Adipocyte (in vitro differentiated cells): ENCODE data around the gene APBA1.

ENCODE experiments used
- DNase-seq: peaks from one replicate; pipeline ENCODE4 v3.0.0-alpha.2; 2015; ENCODE audit warnings: low read depth
- H3K27me3 ChIP-seq: replicated peaks from 2 replicates; pipeline ENCODE4 v1.7.0; 2013; ENCODE audit warnings: mild to moderate bottlenecking, low read length, moderate library complexity; ENCODE audit not compliant: control insufficient read depth, insufficient read depth
- H3K36me3 ChIP-seq: 2 replicates; pipeline ENCODE4 v1.7.0; 2013; ENCODE audit warnings: low read length, mild to moderate bottlenecking, moderate library complexity; ENCODE audit not compliant: control insufficient read depth, insufficient read depth, severe bottlenecking
- H3K4me1 ChIP-seq: 2 replicates; pipeline ENCODE4 v1.7.0; 2013; ENCODE audit warnings: mild to moderate bottlenecking, low read length, moderate library complexity; ENCODE audit not compliant: control insufficient read depth, insufficient read depth
- H3K4me3 ChIP-seq: 2 replicates; pipeline ENCODE4 v1.7.0; 2013; ENCODE audit warnings: mild to moderate bottlenecking, low read length, moderate library complexity
- H3K9ac ChIP-seq: 2 replicates; pipeline ENCODE4 v1.7.0; 2013; ENCODE audit warnings: mild to moderate bottlenecking, low read length, moderate library complexity
- H3K9me3 ChIP-seq: 2 replicates; pipeline ENCODE4 v1.7.0; 2013; ENCODE audit warnings: mild to moderate bottlenecking, low read length, moderate library complexity; ENCODE audit not compliant: control insufficient read depth

Gene APBA1

GRCh38 chr9:69549310-69550202, 122.6 kb downstream of the APBA1 start:
- Histone ChIP-seq H3K36me3 (no peaks in the 10 kb centered on the region), H3K27me3 (no peaks in the 10 kb centered on the region), H3K9ac (no peak overlapping the region), H3K4me3 (peak overlapping the region; percentile 29), H3K4me1 (peaks cover 9% of the 10 kb centered on the region), H3K9me3 (no peaks in the 10 kb centered on the region)
- DNase-seq: peak; percentile 71

GRCh38 chr9:69548681-69549080, 123.5 kb downstream of the APBA1 start:
- DNase-seq: no peak

DNA sequence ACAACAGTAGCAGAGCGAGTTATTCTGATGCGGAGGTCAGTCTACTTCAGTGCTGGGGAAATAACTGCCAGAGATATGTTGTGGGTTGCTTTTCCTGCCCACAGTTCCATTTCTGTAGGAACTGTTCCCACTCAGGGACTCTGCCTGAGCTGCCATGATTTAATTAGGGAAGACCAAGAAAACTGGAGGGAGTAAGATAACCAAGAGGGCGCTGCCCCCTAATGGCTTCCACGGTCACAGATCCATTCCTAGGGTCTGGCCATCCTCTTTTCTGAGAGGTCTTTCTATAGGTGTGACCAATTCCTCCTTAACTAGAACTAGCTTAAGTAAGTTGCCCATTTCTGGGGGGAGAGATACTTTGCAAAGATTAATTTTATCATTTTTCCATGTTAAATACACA, 125.9 kb downstream of the APBA1 start:
- H3K4me3 ChIP-seq: no peak overlapping the region
- H3K36me3 ChIP-seq: no peaks in the 10 kb centered on the region
- H3K4me1 ChIP-seq: peaks cover 8% of the 10 kb centered on the region
- no peaks in the 10 kb centered on the region for H3K9me3 ChIP-seq
- no peaks in the 10 kb centered on the region for H3K27me3 ChIP-seq
- DNase-seq: no peak
- H3K9ac ChIP-seq: no peak overlapping the region

More at GRCh38 chr9:69548681-69549080, 123.5 kb downstream of the APBA1 start:
- Histone ChIP-seq H3K4me3 (no peak overlapping the region), H3K4me1 (peaks cover 8% of the 10 kb centered on the region), H3K9ac (no peak overlapping the region), H3K36me3 (no peaks in the 10 kb centered on the region), H3K9me3 (no peaks in the 10 kb centered on the region), H3K27me3 (no peaks in the 10 kb centered on the region)

GRCh38 chr9:69542942-69543704, 129.0 kb downstream of the APBA1 start:
- no peak overlapping the region for H3K9ac ChIP-seq
- H3K4me3 ChIP-seq: no peak overlapping the region
- H3K27me3 ChIP-seq: no peaks in the 10 kb centered on the region
- no peaks in the 10 kb centered on the region for H3K4me1 ChIP-seq
- no peaks in the 10 kb centered on the region for H3K9me3 ChIP-seq
- no peaks in the 10 kb centered on the region for H3K36me3 ChIP-seq
- peak; percentile 11 for DNase-seq

DNA sequence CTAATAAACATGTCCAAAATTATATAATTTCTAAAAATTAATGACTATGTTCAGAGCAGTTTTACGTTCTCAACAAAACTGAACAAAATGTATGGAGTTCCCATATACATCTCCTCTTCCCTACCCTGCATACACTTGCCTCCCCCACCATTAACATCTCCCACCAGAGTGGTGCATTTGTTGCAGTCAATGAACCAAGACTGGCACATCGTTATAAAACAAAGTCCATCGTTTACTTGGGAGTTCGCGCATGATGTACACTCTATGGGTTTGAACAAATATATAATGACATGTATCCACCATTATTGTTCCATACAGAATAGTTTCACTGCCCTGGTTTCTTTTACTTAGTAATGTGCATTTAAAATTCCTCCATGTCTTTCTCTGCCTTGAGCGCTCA, 130.1 kb downstream of the APBA1 start:
- Histone ChIP-seq H3K4me3 (no peak overlapping the region), H3K27me3 (no peaks in the 10 kb centered on the region), H3K9me3 (no peaks in the 10 kb centered on the region), H3K4me1 (no peaks in the 10 kb centered on the region), H3K36me3 (no peaks in the 10 kb centered on the region), H3K9ac (no peak overlapping the region)
- DNase-seq: no peak

GRCh38 chr9:69535911-69536310, 136.3 kb downstream of the APBA1 start:
- H3K27me3 ChIP-seq: no peaks in the 10 kb centered on the region
- peaks cover 13% of the 10 kb centered on the region for H3K4me1 ChIP-seq

GRCh38 chr9:69535286-69535832, 136.8 kb downstream of the APBA1 start:
- Histone ChIP-seq H3K9me3 (no peaks in the 10 kb centered on the region), H3K36me3 (no peaks in the 10 kb centered on the region), H3K9ac (no peak overlapping the region), H3K27me3 (no peaks in the 10 kb centered on the region), H3K4me3 (no peak overlapping the region), H3K4me1 (peaks cover 13% of the 10 kb centered on the region)
- DNase-seq: no peak

More at GRCh38 chr9:69535911-69536310, 136.3 kb downstream of the APBA1 start:
- H3K36me3 ChIP-seq: no peaks in the 10 kb centered on the region
- no peak overlapping the region for H3K9ac ChIP-seq
- no peak overlapping the region for H3K4me3 ChIP-seq
- H3K9me3 ChIP-seq: no peaks in the 10 kb centered on the region
- DNase-seq: peak; percentile 50

DNA sequence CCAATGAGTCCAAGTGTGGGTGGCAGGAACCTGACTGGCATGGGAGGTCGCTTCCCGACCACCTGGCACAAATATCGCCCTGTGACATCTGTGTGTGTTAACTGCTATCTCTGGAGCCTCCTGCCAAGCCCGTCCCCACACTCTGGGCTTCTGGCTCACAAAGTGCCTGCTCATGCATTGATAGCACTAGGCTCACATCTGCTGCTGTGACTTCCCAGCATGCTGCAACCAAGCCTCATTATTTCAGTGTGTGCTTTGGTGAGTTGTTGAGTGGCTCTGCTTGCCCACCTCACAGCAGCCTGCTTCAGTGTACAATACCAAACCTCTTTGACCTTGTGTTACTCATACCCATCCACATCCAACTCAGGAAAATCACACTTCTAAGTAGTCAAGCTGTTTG, 139.8 kb downstream of the APBA1 start:
- Histone ChIP-seq H3K4me3 (no peak overlapping the region), H3K9me3 (no peaks in the 10 kb centered on the region), H3K36me3 (no peaks in the 10 kb centered on the region), H3K9ac (no peak overlapping the region), H3K4me1 (peaks cover 13% of the 10 kb centered on the region), H3K27me3 (no peaks in the 10 kb centered on the region)
- DNase-seq: no peak

- H3K4me1 ChIP-seq: no peaks in the 10 kb centered on the region
- DNase-seq: no peak
- H3K4me3 ChIP-seq: no peak overlapping the region
- no peak overlapping the region for H3K9ac ChIP-seq
- H3K9me3 ChIP-seq: no peaks in the 10 kb centered on the region
- no peaks in the 10 kb centered on the region for H3K27me3 ChIP-seq
- H3K36me3 ChIP-seq: no peaks in the 10 kb centered on the region
Observed at GRCh38 chr9:69527454-69527853, 144.7 kb downstream of the APBA1 start.

- H3K4me1 ChIP-seq: no peaks in the 10 kb centered on the region
- no peaks in the 10 kb centered on the region for H3K9me3 ChIP-seq
- no peaks in the 10 kb centered on the region for H3K36me3 ChIP-seq
- DNase-seq: no peak
- no peak overlapping the region for H3K9ac ChIP-seq
- H3K4me3 ChIP-seq: no peak overlapping the region
- H3K27me3 ChIP-seq: no peaks in the 10 kb centered on the region
Observed at GRCh38 chr9:69526699-69527098, 145.5 kb downstream of the APBA1 start.
